Amniotic epithelial cell (primary cell): ENCODE results near the gene SLC7A9.
"Not testable (repeated sequence)": the region's sequence is repeated elsewhere in the genome, so short reads cannot be mapped to it uniquely, and the experiment has no call there.

Experiments used
- DNase-seq: peaks from one replicate; pipeline ENCODE4 v3.0.0-alpha.2; 2010; ENCODE audit warnings: low read depth

The SLC7A9 gene

GRCh38 chr19:32798201-32798600 lies 71.4 kb downstream of the SLC7A9 start:
- DNase-seq: no peak

GRCh38 chr19:32789429-32789828 lies 80.1 kb downstream of the SLC7A9 start:
- no peak for DNase-seq

- DNase-seq: not testable (repeated sequence)
Measured at GRCh38 chr19:32787895-32788294, 81.7 kb downstream of the SLC7A9 start.

GRCh38 chr19:32787161-32787813 lies 82.3 kb downstream of the SLC7A9 start:
- DNase-seq: not testable (repeated sequence)

GRCh38 chr19:32782089-32782488 lies 87.5 kb downstream of the SLC7A9 start:
- not testable (repeated sequence) for DNase-seq

- DNase-seq: no peak
Measured at GRCh38 chr19:32781280-32781679, 88.3 kb downstream of the SLC7A9 start.
